ENCODE results near the gene GNG2.

Gene GNG2

DNA sequence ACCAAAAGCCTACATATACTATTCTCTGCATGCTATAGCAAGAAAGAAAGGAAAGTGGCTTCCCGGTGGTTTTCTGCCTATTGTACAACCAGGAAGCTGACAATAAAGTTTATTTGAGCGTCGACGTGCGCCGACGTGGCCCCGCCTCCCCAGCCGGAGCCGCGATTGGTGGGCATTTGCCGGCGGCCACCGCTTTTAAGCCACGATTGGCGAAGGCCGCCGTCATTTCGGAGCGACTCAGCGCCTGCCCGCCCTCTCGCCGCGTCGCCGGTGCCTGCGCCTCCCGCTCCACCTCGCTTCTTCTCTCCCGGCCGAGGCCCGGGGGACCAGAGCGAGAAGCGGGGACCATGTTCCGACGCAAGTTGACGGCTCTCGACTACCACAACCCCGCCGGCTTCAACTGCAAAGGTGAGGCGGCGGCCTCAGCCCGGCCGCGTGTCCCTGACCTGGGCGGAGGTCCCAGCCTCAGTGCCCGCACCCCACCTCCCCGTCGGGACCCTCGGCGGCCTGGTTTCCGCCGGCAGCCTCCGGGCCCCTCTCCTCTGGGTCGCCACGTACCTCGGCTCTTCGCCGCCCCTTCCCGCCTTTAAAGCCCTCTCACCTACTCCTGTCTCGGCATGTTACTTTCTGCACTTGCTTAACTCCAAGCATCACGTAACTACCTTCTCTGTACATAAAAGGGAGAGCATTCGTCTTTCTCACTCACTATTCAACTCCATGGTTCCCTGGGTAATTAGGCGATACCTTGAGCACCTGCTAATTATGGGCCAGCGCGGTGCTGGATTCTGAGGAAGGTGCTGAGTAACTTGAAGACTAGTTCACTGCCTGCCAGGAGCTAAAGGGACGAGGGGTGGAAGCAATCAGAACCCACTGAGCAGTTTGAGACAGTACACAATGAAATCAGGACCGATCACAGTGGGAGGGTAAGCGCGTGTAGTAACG, 129.2 kb downstream of the GNG2 start, which contains the start of gene RTRAF (continued):
- TF ChIP-seq SCRT2 (tag by site-specific recombination; IDR thresholded peaks at IDR 0.05) (no peak), ZNF785 (tag by site-specific recombination; IDR thresholded peaks at IDR 0.05) (no peak), ZBTB44 (tag by site-specific recombination; IDR thresholded peaks at IDR 0.05) (no peak), WT1 (tag by site-specific recombination; IDR thresholded peaks at IDR 0.05) (no peak), ZNF600 (tag by site-specific recombination; IDR thresholded peaks at IDR 0.05) (peak; percentile 61), KLF1 (tag by site-specific recombination; IDR thresholded peaks at IDR 0.05) (no peak), OVOL3 (tag by site-specific recombination; IDR thresholded peaks at IDR 0.05) (no peak), ZNF561 (tag by site-specific recombination; IDR thresholded peaks at IDR 0.05; ENCODE audit: borderline replicate concordance) (no peak; the same call in 1 of the 2 replicates), ZNF747 (tag by site-specific recombination; IDR thresholded peaks at IDR 0.05) (no peak), ZBTB8A (tag by site-specific recombination; IDR thresholded peaks at IDR 0.05) (no peak), KLF9 (tag by site-specific recombination; IDR thresholded peaks at IDR 0.05; ENCODE audit: low read depth) (peak; percentile 53; the same call in 1 of the 2 replicates), ZNF211 (tag by site-specific recombination; IDR thresholded peaks at IDR 0.05; ENCODE audit: low read depth) (no peak), ZNF677 (tag by site-specific recombination; IDR thresholded peaks at IDR 0.05) (no peak), SCRT1 (tag by site-specific recombination; IDR thresholded peaks at IDR 0.05; ENCODE audit: borderline replicate concordance) (no peak), GFI1B (tag by site-specific recombination; IDR thresholded peaks at IDR 0.05) (0 out of 2 replicates have a peak, but pooled peaks have one; percentile 37), CTCF (tag by site-specific recombination; IDR thresholded peaks at IDR 0.05) (no peak), HOXD13 (CRISPR knock-in tag; IDR thresholded peaks at IDR 0.05; ENCODE audit: borderline replicate concordance) (peak; percentile 69; the same call in 1 of the 2 replicates), RBAK (tag by site-specific recombination; IDR thresholded peaks at IDR 0.05) (no peak), ZNF843 (tag by site-specific recombination; IDR thresholded peaks at IDR 0.05) (peak; percentile 32; the same call in 1 of the 2 replicates), ZNF354C (tag by site-specific recombination; IDR thresholded peaks at IDR 0.05; ENCODE audit: borderline replicate concordance, low read depth) (no peak), ZNF311 (tag by site-specific recombination; IDR thresholded peaks at IDR 0.05; ENCODE audit: borderline replicate concordance) (no peak), REPIN1 (tag by site-specific recombination; IDR thresholded peaks at IDR 0.05; ENCODE audit: low read depth) (no peak), ZNF138 (tag by site-specific recombination; IDR thresholded peaks at IDR 0.05; ENCODE audit: borderline replicate concordance) (no peak), ZNF37A (tag by site-specific recombination; IDR thresholded peaks at IDR 0.05) (no peak), IKZF3 (tag by site-specific recombination; IDR thresholded peaks at IDR 0.05) (no peak), YY2 (tag by site-specific recombination; IDR thresholded peaks at IDR 0.05) (no peak)
- TF ChIP-seq, protein P1, sequence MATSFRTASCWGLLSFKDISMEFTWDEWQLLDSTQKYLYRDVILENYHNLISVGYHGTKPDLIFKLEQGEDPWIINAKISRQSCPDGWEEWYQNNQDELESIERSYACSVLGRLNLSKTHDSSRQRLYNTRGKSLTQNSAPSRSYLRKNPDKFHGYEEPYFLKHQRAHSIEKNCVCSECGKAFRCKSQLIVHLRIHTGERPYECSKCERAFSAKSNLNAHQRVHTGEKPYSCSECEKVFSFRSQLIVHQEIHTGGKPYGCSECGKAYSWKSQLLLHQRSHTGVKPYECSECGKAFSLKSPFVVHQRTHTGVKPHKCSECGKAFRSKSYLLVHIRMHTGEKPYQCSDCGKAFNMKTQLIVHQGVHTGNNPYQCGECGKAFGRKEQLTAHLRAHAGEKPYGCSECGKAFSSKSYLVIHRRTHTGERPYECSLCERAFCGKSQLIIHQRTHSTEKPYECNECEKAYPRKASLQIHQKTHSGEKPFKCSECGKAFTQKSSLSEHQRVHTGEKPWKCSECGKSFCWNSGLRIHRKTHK (tag by site-specific recombination; IDR thresholded peaks at IDR 0.05) = no peak
- TF ChIP-seq, protein P2, sequence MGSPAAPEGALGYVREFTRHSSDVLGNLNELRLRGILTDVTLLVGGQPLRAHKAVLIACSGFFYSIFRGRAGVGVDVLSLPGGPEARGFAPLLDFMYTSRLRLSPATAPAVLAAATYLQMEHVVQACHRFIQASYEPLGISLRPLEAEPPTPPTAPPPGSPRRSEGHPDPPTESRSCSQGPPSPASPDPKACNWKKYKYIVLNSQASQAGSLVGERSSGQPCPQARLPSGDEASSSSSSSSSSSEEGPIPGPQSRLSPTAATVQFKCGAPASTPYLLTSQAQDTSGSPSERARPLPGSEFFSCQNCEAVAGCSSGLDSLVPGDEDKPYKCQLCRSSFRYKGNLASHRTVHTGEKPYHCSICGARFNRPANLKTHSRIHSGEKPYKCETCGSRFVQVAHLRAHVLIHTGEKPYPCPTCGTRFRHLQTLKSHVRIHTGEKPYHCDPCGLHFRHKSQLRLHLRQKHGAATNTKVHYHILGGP (tag by site-specific recombination; IDR thresholded peaks at IDR 0.05) = no peak
- TF ChIP-seq, protein P3, sequence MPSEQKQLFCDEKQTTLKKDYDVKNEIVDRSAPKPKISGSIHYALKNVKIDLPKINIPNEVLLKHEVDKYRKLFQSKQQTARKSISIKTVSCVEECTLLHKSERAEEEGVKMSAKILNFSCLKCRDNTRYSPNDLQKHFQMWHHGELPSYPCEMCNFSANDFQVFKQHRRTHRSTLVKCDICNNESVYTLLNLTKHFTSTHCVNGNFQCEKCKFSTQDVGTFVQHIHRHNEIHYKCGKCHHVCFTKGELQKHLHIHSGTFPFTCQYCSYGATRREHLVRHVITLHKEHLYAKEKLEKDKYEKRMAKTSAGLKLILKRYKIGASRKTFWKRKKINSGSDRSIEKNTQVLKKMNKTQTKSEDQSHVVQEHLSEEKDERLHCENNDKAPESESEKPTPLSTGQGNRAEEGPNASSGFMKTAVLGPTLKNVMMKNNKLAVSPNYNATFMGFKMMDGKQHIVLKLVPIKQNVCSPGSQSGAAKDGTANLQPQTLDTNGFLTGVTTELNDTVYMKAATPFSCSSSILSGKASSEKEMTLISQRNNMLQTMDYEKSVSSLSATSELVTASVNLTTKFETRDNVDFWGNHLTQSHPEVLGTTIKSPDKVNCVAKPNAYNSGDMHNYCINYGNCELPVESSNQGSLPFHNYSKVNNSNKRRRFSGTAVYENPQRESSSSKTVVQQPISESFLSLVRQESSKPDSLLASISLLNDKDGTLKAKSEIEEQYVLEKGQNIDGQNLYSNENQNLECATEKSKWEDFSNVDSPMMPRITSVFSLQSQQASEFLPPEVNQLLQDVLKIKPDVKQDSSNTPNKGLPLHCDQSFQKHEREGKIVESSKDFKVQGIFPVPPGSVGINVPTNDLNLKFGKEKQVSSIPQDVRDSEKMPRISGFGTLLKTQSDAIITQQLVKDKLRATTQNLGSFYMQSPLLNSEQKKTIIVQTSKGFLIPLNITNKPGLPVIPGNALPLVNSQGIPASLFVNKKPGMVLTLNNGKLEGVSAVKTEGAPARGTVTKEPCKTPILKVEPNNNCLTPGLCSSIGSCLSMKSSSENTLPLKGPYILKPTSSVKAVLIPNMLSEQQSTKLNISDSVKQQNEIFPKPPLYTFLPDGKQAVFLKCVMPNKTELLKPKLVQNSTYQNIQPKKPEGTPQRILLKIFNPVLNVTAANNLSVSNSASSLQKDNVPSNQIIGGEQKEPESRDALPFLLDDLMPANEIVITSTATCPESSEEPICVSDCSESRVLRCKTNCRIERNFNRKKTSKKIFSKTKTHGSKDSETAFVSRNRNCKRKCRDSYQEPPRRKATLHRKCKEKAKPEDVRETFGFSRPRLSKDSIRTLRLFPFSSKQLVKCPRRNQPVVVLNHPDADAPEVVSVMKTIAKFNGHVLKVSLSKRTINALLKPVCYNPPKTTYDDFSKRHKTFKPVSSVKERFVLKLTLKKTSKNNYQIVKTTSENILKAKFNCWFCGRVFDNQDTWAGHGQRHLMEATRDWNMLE (tag by site-specific recombination; conservative IDR thresholded peaks at IDR 0.05; ENCODE audit: low read depth) = peak; percentile 52; the same call in 1 of the 2 replicates
